ENCODE data around the gene FAM181B. TPM values are rescaled to one million over a fixed set of nuclear protein-coding genes. Genes with fewer than 3 reads are reported as not detected.

FAM181B gene
- total RNA-seq, 2 experiments from 2014 or later = 0.08 to 0.11 TPM

DNA sequence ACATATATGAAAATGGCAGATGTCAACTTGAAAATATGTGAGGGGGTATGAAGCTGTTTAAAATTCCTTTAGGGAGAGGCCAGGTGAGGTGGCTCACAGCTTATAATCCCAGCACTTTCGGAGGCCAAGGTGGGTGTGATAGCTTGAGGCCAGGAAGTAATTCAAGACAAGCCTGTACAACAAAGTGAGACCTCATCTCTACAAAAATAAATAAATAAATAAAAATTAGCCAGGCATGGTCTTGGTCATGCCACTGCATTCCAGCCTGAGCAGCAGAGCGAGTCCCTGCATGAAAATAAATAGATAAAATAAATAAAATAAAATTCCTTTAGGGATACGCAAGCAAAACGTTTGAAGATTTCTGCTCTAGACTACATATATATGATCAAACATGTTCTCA, 38.1 kb upstream of the FAM181B start:
- TF ChIP-seq, protein P1, sequence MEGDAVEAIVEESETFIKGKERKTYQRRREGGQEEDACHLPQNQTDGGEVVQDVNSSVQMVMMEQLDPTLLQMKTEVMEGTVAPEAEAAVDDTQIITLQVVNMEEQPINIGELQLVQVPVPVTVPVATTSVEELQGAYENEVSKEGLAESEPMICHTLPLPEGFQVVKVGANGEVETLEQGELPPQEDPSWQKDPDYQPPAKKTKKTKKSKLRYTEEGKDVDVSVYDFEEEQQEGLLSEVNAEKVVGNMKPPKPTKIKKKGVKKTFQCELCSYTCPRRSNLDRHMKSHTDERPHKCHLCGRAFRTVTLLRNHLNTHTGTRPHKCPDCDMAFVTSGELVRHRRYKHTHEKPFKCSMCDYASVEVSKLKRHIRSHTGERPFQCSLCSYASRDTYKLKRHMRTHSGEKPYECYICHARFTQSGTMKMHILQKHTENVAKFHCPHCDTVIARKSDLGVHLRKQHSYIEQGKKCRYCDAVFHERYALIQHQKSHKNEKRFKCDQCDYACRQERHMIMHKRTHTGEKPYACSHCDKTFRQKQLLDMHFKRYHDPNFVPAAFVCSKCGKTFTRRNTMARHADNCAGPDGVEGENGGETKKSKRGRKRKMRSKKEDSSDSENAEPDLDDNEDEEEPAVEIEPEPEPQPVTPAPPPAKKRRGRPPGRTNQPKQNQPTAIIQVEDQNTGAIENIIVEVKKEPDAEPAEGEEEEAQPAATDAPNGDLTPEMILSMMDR (IDR thresholded peaks at IDR 0.05) = no peak
- H3K27me3 Mint-ChIP-seq = peaks cover 4% of the 10 kb centered on the region
- H3K27ac ChIP-seq (ENCODE audit: low read depth in 1 of 2, low read length in 2 of 2) = no peak overlapping the region
- POLR2A ChIA-PET = no interaction called here
- H3K9me3 ChIP-seq (ENCODE audit: control insufficient read depth in 1 of 2, insufficient read depth in 1 of 2, low read length in 2 of 2) = peaks cover 3 to 5% of the 10 kb centered on the region in 2 experiments
- H3K36me3 Mint-ChIP-seq (ENCODE audit: low read depth) = no peaks in the 10 kb centered on the region
- H3K9me3 Mint-ChIP-seq = peaks cover 4% of the 10 kb centered on the region
- intact Hi-C loops (cut with DNase I, micrococcal nuclease) = no loop called here
- no peak overlapping the region for H3K27ac Mint-ChIP-seq
- peaks cover 0 to 5% of the 10 kb centered on the region in 2 experiments for H3K27me3 ChIP-seq (ENCODE audit: control insufficient read depth in 1 of 2, insufficient read depth in 2 of 2, low read length in 2 of 2)
- no peaks in the 10 kb centered on the region for H3K36me3 ChIP-seq (ENCODE audit: insufficient read depth, low read length)
- ATAC-seq (ENCODE audit: poor library complexity) = no peak
- no peaks in the 10 kb centered on the region for H3K4me1 Mint-ChIP-seq (ENCODE audit: low read depth)
- H3K4me3 Mint-ChIP-seq = no peak overlapping the region
- no peak overlapping the region for H3K4me3 ChIP-seq (ENCODE audit: low read length)
- DNase-seq = no peak
- H3K4me1 ChIP-seq (ENCODE audit: insufficient read depth, low read length) = no peaks in the 10 kb centered on the region
- CTCF ChIA-PET = no interaction called here

DNA sequence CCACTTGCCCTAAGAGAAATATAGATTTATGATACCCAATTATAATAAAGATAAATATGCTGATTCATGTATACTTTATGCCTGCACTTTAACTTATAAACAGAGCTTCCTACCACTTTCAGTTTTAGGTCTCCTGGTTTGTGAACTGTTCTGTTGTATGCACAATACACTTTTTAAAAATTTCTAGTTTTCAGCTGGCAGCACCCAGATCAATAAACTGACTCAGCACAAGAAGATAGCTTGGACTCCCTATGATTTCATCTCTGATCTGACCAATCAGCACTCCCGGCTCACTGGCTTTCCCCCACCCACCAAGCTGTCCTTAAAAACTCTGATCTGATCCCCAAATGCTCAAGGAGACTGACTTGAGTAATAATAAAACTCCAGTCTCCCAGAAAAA, 33.5 kb upstream of the FAM181B start:
- Histone ChIP-seq H3K4me1 (ENCODE audit: insufficient read depth, low read length) (no peaks in the 10 kb centered on the region), H3K27ac (ENCODE audit: low read depth in 1 of 2, low read length in 2 of 2) (no peak overlapping the region), H3K36me3 (ENCODE audit: insufficient read depth, low read length) (no peaks in the 10 kb centered on the region), H3K27me3 (ENCODE audit: control insufficient read depth in 1 of 2, insufficient read depth in 2 of 2, low read length in 2 of 2) (no peaks in the 10 kb centered on the region), H3K4me3 (ENCODE audit: low read length) (no peak overlapping the region), H3K9me3 (ENCODE audit: control insufficient read depth in 1 of 2, insufficient read depth in 1 of 2, low read length in 2 of 2) (no peaks in the 10 kb centered on the region)
- no peaks in the 10 kb centered on the region for H3K9me3 Mint-ChIP-seq
- CTCF ChIA-PET = interaction anchor here (1.3 kb wide), 1 partner anchor 23 kb away, joined by 3 read pairs; no protein-coding TSS in a partner anchor
- TF ChIP-seq, protein P1 (IDR thresholded peaks at IDR 0.05) = no peak
- H3K27me3 Mint-ChIP-seq = peaks cover 9% of the 10 kb centered on the region
- peaks cover 6% of the 10 kb centered on the region for H3K4me1 Mint-ChIP-seq (ENCODE audit: low read depth)
- no peaks in the 10 kb centered on the region for H3K36me3 Mint-ChIP-seq (ENCODE audit: low read depth)
- POLR2A ChIA-PET = interaction anchor here (0.6 kb wide), 1 partner anchor 135 kb away, joined by 3 read pairs; no protein-coding TSS in a partner anchor
- intact Hi-C loops (cut with DNase I, micrococcal nuclease) = no loop called here
- DNase-seq = no peak
- no peak overlapping the region for H3K27ac Mint-ChIP-seq
- ATAC-seq (ENCODE audit: poor library complexity) = no peak
- H3K4me3 Mint-ChIP-seq = no peak overlapping the region

DNA sequence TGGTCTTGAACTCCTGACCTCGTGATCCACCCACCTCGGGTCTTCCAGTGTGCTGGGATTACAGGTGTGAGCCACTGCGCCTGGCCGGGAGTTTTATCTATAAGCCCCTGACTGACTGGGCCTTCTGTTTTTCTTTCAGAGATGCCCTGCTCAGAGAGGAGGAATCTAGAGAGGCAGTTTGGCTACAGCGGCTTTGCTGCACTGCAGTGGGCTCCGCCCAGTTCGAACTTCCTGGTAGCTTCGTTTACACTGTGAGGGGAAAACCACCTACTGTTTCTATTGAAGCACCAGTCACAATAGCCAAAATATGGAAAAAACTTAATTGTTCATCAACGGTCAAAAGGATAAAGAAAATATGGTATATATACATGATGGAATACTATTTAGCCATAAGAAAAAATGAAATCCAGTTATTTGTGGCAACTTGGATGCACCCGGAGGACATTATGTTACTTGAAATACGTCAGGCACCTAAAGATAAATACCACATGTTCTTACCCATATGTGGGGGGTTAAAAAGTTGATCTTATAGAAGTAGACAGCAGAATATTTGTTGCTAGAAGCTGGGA, 31.9 kb upstream of the FAM181B start:
- ChIA-PET CTCF (no interaction called here), POLR2A (interaction anchor here (0.8 kb wide), 1 partner anchor 8 kb away, joined by 3 read pairs; no protein-coding TSS in a partner anchor)
- peaks cover 9% of the 10 kb centered on the region for H3K27me3 Mint-ChIP-seq
- no peaks in the 10 kb centered on the region for H3K9me3 ChIP-seq (ENCODE audit: control insufficient read depth in 1 of 2, insufficient read depth in 1 of 2, low read length in 2 of 2)
- H3K4me3 ChIP-seq (ENCODE audit: low read length) = no peak overlapping the region
- H3K4me1 ChIP-seq (ENCODE audit: insufficient read depth, low read length) = no peaks in the 10 kb centered on the region
- no peak overlapping the region for H3K27ac ChIP-seq (ENCODE audit: low read depth in 1 of 2, low read length in 2 of 2)
- DNase-seq (peak in 8 of 14 experiments; percentile 8 to 54 (median 19)), ATAC-seq (ENCODE audit: poor library complexity) (no peak)
- H3K4me1 Mint-ChIP-seq (ENCODE audit: low read depth) = peaks cover 6% of the 10 kb centered on the region
- no peaks in the 10 kb centered on the region for H3K27me3 ChIP-seq (ENCODE audit: control insufficient read depth in 1 of 2, insufficient read depth in 2 of 2, low read length in 2 of 2)
- intact Hi-C loops (cut with DNase I, micrococcal nuclease) = no loop called here
- H3K36me3 ChIP-seq (ENCODE audit: insufficient read depth, low read length) = no peaks in the 10 kb centered on the region
- H3K27ac Mint-ChIP-seq = no peak overlapping the region
- no peaks in the 10 kb centered on the region for H3K36me3 Mint-ChIP-seq (ENCODE audit: low read depth)
- TF ChIP-seq, protein P1 (IDR thresholded peaks at IDR 0.05) = no peak
- H3K9me3 Mint-ChIP-seq = no peaks in the 10 kb centered on the region
- no peak overlapping the region for H3K4me3 Mint-ChIP-seq
